TTC549 (cell line): ENCODE results near the gene LMBR1L.
"Not testable (repeated sequence)": the region's sequence is repeated elsewhere in the genome, so short reads cannot be mapped to it uniquely, and the experiment has no call there.

Experiments
- FAIRE-seq: peaks from 2 replicates; lab custom pipeline; 2012; peaks lifted over from hg19 to GRCh38; lab: Jason Lieb, UNC

Gene LMBR1L

DNA sequence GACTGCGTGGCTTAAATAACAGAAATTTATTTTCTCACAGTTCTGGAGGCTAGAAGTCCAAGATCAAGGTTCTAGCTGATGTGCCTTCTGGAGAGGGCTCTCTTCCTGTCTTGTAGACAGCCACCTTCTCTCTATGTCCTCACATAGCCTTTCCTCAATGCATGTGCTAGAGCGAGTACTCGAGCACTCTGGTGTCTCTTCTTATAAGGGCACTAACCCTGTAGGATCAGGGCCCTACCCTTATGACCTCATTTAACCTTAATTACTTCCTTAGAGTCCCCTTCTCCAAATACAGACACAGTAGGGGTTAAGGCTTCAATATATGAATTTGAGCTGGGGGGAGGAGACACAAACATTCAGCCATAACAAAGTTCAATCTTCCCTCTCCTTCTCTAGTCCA, 26.2 kb downstream of the LMBR1L start:
- FAIRE-seq, result no peak

DNA sequence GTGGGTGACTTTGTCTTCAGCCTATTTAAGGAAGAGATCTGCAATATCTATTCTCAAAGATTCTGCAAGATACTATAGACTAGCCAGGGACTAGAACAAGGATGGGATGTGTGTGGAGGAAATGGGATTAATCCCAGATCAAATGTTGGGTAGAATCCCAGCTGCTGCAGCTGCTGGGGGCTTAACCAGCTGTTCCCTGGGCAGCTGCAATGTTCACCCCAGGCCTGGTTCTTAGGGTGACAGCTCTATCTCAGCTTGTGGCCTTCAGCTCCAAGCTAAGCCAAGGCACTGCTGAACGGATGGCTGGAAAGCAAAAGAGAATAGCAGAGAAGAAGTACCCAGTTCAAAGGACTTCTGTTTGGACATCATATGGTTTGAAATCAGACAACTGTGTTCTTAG, 30.9 kb downstream of the LMBR1L start:
- FAIRE-seq, result no peak

DNA sequence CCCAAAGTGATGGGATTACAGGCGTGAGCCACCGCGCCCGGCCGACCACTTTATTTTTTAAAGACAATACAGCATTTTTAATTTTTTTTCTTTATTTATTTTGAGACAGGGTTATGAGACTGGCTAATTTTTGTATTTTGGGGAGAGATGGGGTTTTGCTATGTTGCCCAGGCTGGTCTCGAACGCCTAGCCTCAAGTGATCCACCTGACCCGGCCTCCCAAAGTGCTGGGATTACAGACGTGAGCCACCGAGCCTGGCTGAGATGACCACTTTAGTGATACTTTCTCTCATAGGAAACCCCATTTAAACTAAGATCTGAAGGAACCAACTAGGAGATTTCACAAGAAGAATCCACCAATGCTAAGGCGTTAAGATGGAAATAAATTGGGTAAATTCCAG, 39.7 kb downstream of the LMBR1L start:
- no peak for FAIRE-seq

DNA sequence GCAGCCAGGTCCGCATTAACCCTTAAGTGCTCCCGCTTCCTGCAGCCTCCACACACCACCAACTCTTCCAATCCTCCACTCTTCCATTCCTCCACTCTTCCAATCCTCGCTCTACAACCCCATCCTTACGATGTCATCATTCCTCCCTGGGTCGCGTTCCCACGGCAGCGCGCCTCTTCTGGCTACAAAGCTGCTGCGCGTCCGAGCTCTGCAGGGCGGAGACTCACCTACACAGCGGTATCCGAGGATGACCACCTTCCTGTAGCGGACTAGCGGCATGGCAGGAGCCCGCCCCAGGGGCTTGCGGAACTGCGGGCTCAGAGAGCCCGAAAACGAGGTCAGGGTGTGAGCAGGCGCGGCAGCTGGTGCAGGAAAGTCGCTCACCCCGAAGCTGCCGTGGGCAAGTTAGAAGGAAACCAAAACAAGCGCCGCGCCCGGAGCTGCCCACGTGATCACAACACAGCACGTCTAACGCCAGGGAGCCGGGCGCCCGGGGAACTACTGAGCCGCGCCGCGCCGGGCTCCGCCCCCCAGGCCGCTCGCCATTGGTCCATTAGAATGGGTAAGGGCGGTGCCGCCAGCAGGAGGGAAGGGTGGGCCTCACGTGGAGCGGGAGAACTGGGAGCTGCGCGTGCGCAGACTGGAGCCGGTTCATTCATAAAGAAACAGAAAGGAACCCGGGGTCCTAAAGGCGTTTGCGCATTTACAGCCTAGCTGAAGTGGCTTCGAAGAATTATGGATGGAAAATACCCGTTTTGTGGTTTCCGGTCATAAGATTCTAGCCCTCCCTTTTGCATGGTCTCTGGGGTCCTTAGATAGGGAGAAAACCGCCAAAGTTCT, 40.9 kb downstream of the LMBR1L start, which contains the start of gene RHEBL1:
RHEBL1 (minus strand) TSS at position 473 of the 840 bp plus-strand sequence; CDS start at position 279, 194 bp downstream.
- peak; percentile 67 for FAIRE-seq

DNA sequence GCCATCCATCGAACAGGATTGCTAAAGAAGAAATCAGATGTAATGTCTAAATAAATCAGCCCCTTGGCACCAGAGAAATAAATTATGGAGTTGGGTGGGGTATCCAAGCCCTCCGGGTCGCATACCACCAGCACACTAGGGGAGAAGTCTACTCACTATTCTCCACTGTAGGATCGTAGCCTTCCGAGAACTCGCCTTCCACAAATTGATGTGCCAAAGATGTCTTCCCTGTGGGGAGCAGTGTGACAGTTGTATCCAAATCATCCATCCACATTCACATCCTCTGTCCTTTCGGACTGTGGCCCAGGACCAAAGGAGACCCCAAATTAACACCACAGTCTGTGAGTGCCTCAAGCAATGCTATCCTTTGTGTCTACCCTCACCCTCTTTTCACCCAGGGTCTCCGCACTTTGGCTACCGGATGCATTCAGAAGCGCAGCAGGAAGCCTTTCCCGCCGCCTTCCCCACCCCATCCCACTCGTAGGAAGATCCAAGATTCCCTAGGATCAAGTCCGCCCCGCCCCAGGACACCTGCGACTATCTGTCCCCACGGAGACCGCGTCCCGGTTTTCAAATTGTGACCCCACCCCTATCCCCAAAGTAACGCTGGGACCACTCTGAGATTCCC, 41.7 kb downstream of the LMBR1L start:
- FAIRE-seq, result no peak

DNA sequence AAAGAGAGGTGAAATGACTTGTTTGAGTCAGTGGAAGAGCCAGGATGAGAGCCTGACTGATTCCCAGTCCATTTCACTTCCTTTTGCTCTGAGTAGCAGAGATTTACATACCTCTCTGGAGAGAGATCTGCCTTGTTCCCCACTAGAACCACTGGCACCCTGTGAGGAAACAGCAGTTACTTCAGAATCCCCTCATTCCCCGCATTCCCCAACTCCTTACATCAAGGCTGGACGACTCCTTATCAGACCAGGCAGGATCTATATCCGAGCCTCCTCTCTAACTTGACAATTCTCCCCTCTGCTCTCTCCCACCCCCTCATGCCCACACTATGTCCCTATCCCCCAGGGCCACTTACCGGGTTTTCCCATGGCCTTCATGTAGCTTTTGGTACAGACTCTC, 44.5 kb downstream of the LMBR1L start:
- no peak for FAIRE-seq

DNA sequence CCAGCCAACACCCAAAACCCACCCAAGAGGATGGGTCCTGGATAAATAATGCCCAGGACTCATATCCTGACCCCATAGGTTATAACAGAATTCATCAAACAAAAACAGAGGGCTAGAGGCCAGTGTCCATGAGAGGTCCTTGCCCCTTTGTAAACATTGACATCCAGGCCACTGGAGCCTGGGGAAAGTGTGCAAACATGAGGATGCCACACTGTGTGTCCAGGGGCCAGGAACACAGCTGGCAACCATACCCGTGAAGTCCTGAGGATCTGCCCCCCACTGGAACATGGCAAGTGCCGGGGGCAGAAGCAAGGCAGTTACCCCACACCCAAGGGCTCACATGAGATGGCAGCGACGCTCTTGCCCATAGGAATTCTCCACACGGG, 45.9 kb downstream of the LMBR1L start:
- FAIRE-seq, result no peak

DNA sequence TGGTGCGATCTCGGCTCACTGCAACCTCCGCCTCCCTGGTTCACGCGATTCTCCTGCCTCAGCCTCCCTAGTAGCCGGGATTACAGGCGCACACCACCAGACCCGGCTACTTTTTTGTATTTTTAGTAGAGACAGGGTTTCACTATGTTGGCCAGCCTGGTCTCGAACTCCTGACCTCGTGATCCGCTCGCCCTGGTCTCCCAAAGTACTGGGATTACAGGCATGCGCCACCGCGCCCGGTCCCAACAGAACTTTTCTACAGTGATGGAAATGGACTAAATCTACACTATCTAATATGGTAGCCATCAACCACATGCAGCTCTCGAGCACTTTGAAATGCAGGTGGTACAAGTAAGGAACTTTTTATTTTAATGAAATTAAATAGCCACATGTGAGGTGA, 48.7 kb downstream of the LMBR1L start:
- FAIRE-seq, result not testable (repeated sequence)

DNA sequence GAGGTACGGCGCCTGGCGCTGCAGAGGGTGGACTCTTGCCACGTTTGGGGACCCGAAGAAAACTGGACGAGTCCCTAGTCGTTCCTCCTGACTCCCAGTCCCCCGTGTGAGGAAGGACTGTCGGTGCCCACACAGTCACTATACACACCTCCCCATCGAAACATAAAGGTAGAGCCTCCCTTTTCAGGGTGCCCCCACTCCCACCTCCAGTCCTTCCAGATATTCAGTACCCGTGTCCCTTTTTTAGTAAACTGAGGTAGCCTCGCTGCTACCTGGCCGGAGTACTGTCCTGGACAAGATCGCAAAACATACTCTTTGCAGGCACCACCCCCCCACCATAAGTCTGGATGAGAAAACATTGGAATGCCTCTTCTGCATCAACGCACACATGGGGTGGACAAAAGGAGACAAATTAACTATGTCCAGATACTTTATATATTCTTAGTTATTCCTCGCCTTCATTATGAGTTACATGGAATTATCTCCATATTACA, 49.4 kb downstream of the LMBR1L start:
- FAIRE-seq, result no peak

DNA sequence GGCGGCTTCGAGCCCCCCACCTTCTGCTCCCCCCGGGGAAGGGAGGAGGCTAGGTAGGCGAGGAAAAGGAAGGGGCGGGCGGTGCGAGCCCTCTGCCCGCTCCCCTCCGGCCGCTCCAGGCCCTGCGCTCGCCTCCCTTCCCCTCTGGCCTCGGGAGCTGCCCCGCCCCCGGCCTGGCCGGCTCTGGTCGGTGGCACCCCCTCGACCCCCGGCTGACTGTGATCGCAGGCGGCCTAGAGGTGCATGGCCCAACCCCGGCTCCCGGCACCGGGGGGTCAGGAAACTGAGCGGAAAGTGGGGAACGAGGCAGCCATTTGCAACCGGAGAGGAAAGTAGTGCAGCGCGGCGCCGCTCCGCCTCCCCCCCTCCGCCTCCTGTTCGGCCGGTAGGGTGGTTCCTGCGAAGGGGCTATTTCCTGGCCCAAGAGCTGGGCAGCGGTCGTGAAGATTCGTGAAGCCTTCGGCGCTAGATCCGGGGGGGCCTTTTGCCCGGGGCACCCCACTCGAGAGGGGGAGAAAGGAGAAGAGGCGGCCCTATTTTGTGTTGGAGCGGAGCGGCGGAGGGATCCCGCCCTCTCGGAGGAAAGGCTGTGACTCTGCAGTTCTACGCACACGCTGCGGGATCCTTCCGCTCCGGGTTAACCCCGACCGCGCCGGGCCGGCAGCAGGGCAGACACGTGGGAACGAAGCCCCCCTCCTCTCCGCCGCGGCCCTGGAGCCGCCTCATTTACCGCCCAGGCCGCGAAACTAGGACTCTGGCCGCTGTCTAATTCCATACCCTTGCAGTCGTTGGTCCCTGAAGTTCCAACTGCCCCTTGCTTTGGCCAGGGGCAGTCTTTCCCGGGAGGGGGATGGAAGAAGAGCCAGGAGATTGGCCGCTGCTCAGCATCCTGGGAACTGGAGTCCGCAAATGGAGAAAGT, 50.1 kb downstream of the LMBR1L start, which contains the start of gene KMT2D:
KMT2D (minus strand) TSS at position 558 of the 920 bp plus-strand sequence. CDS start 5,470 bp downstream, outside the sequence.
- FAIRE-seq, result no peak

DNA sequence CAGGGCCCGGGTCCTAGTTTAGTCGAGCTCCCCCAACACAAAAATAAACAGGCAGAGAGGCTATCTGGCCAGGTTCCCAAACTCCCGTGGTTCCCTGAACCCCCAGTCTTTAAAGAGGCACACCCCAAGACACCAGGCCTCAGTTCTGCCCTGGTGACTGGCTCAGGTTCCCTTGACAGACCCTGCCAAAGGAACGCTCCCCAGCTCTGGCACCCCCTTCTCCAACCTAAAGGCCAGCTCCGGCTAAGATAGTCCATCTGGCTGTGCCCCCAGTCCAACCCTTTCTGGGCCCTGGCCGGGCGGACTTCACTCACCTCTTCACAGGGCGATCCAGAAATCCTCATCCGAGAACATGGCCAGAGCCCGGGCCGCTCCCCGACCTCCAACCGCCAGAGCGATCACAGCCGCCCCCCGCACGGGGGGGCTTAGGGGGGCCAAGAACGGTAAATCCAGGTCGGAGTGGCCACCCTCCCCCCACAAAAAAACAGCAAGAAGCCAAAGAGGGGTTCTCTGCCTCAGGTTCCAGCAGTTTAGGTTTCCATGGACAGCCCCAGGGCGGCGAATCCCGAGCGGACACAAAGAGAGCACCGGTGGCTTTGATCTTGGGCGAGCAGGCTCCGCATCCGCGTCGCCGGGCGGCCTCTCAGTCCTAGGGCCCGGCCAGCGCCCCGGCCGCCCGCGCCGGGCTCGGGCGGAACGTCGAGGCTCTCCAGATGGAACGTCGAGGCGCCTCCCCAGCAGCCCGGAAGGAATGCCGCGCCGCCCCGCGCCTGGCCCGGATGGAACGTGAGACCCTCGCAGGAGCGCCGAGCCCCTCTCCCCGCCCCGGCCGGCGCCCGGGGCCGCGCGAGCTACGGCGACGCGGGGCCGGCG, 51.1 kb downstream of the LMBR1L start:
- FAIRE-seq, result no peak

DNA sequence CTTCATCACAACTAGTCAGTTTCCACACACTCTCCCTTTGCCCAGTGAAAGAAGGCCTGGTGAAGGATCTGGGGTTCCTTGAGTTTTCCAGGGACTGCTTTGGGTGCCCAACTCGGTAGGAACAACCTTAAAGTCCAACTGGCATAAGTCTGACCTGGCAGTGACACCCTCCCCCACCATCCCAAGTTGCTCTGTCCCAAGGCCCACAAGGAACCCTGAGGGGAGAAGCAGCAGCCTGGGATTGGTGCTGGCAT, 51.7 kb downstream of the LMBR1L start:
- FAIRE-seq, result no peak

DNA sequence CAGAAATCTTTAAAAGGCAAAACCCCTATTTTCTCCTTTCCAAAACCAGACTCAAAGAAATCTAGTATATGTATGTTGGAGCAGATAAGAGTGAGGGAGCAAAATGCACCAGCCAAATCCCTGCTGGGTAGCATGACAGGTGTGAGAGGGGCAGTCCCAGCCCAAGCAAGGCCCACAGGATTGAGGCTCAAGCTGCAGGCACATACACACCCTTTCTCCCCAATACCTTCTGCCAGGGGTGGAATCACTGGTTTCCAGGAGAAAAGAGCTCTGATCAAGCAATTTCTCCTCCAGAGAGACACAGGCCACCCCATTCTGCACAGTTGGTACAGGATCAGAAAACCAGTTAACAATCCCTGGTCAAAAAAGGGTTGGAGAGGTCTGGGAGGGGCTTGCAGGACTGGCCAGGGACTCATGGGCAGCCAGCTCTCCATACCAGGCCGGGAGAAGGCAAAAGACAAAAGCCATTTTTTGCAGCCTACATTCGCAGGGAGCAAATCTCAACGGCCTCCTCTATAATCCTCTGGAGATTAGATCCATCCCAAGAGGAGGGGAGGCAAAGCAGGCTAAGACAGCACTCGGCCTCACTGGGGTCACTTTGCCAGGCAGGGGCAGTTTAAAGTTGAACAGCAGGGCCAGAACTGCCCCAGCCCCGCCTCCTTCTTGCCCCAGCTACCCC, 52.1 kb downstream of the LMBR1L start:
- FAIRE-seq, result no peak

DNA sequence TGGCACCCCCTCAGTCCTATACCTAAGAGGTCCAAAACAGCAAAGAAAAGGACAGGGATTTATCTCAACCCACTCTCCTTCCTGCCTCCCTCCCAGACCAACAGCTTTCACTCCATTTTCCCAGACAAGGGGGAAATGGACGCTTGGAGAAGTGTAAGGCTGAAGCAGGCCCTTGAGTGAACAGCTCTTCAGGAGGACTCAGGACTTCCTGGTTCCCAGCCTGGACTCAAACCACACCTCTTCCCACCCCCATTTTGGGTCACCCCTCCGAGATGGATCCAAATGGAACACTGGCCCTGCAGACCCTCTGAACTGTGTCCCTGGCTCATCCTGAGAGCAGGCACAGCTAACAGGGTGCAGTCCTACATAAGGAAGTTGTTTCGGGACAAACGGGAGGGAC, 52.8 kb downstream of the LMBR1L start:
- FAIRE-seq, result no peak

DNA sequence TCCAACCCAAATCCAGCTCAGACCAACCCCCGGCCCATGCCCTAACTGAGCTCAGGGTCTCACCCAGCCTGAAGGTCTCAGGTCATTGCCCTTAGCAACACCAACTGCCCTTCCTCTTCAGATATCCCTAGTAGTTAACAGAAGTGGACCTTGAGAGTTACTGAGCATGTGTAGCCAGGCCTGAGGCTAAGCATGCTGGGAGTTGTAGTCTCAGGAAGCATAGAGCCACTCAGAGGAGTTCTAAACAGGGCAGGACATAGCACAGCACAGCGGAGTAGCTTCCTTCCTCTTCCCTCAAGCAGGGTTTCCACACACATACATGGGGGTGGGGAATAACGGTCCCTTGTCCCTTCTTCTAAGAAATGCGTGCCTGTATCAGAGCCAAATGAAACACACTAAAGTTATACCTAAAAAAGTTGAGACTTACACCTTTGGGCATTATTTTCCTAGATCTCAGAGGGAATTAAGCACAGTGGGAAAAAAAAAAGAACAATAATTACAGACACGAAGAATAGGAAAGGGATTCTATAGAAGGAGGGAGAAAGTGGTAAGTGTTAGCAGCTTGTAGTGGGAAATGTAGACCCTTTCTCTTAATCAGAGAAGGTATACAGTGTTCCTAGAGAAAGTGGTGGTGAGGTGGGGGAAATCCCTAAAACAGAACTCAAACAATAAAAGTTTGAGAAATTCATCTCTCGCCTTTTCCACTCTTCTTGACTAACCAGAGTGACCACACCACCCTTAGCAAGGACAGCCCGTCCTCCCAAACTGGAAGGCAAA, 54.5 kb downstream of the LMBR1L start:
- peak; percentile 37 for FAIRE-seq

DNA sequence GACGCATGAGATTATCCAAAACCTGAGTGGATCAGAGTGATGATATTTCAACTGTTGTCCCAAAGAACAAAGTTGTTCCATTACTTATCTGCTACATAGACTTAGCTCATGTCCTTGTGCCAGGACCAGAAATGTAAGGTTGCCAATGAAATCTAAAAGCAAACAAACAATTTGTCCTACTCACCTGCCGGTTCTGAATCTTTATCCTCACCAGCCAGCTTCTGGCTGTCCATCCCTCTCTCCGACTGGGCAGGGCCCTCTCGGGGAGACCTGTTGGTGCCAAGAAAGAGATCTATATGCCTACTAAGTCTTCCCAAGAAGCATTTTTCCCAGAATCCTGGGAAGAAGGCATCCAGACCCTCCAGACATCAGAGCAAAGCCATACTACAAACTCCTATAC, 55.6 kb downstream of the LMBR1L start:
- FAIRE-seq, result no peak

DNA sequence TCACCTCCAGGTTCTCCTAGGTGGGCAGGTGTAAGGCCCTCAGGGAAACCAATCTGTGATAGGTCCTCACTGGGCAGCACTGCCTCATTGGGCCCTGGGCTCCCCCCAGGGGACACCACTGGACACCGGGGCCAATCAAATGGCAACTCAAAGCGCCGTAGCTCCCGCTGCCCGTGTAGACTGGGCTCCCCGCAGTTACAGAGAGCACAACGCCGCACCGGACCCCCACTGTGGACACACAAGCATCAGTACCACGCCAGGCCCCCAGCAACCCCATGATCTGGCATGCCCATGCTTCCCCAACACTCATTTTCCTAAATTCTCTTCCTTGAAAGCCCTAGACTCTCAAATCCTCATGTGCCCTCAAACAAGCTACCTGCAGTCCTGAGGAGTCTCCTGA, 56.1 kb downstream of the LMBR1L start:
- no peak for FAIRE-seq

DNA sequence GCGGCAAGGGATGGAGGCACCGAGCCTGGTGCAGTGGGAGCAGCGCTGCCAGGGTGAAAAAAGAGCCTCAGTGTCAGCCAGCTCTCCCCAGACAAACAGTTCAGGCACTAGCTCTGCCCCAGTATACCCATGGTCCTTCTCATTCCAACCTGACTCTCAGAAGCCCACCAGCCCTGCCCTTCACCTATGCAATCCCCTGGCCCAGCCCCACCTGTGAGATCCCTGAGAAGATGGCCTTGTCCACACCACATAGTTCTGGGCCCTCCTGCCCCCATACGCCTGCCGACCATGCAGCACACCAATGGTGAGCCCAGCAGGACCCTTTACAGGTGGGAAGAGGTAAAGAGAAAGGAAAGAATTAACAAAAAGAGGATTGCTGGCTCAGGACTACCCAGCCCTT, 56.6 kb downstream of the LMBR1L start:
- no peak for FAIRE-seq

DNA sequence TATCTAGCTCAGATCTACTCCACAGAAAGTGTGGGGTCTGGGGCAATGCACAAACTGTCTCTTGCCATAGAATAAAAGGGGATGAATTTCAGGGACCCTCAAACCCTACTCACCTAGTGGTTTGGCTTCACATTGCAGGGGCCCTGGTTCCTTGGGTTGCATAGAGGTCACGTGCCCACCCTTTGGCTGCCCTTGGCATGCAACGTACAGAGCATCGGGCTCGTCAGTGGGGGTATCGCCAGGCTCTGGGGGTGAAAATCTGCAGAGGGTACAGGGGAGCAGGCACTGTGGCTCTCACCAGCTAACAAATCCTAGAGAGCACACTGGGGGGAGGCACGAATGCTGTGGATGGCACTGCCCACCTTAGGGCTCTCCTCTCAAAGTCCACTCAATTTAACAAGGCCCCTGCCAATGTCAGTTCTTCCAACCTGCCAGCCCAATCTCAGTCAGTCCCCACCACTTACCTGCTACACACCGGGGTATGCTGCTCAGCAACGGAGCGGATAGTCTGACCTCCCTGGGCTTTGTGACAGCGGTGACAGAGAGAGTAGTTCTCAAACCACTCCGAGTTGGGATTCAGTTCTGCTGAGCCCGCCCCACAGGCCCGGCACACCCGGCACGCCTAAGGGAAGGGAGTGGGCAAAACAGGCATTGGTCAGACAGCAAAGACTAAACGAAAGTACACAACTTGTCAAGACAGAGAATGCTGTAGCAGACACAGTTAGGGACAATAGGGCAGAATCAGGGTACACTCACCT, 58.0 kb downstream of the LMBR1L start:
- no peak for FAIRE-seq
